22Rv1 (cell line): ENCODE data around the gene RNF220.

Source experiments
- H3K27ac ChIP-seq: fragments of 450-650 bp; 2 replicates; pipeline ENCODE4 v1.5.1; 2017
- ZFX ChIP-seq: fragments of 450-650 bp; IDR thresholded peaks from 2 replicates; pipeline ENCODE4 v1.6.1; 2017; ENCODE audit warnings: antibody characterized with exemption, borderline replicate concordance
- TF ChIP-seq, protein P1 (sequence below): fragments of 450-650 bp; IDR thresholded peaks from 2 replicates; pipeline ENCODE4 v1.5.1; 2017; ENCODE audit warnings: mild to moderate bottlenecking

The RNF220 gene

DNA sequence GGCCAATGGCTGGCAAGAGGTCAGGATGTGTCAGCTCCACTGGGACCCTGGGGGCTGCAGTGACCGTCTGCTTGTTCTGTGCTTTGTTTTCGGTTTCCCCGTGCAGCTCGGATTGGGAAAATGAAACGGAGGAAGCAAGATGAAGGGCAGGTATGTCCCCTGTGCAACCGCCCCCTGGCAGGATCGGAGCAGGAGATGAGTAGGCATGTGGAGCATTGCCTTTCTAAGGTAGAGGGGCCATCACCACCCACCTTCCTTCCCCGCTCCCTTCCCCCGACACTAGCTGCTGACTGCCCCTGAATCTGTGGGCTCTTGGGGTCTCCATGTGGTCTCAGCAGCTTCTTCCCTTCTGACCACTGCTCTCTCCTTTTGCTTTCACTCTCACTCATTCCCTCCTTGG lies 230.4 kb downstream of the RNF220 start:
- TF ChIP-seq ZFX = no peak
- TF ChIP-seq, protein P1, sequence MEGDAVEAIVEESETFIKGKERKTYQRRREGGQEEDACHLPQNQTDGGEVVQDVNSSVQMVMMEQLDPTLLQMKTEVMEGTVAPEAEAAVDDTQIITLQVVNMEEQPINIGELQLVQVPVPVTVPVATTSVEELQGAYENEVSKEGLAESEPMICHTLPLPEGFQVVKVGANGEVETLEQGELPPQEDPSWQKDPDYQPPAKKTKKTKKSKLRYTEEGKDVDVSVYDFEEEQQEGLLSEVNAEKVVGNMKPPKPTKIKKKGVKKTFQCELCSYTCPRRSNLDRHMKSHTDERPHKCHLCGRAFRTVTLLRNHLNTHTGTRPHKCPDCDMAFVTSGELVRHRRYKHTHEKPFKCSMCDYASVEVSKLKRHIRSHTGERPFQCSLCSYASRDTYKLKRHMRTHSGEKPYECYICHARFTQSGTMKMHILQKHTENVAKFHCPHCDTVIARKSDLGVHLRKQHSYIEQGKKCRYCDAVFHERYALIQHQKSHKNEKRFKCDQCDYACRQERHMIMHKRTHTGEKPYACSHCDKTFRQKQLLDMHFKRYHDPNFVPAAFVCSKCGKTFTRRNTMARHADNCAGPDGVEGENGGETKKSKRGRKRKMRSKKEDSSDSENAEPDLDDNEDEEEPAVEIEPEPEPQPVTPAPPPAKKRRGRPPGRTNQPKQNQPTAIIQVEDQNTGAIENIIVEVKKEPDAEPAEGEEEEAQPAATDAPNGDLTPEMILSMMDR = no peak
- H3K27ac ChIP-seq = no peak overlapping the region

DNA sequence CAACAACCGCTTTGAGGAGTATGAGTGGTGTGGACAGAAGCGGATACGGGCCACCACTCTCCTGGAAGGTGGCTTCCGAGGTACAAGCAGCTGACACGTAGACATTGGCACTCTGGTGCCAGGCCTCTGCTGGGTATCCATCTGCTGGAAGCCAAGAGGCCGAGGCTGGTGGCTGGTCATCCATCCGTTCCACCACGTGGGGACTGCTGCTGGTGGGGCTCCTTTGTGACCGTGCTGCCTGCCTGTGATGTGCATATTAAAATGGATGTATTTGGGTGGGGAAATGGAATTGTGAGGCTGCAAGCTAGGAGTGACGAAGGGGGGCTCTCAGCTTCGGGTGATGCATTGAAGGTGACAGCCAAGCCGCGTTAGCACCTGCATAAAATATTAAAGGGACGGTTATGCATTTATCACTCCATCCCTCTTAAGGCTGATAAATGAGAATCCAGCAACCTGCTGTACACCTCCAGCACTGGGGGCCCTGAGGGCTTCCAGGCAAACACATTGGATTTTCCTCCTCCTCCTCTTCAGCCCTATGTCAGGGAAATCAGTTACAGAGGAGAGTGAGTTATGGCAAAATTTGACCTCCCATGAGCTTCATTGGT lies 231.1 kb downstream of the RNF220 start:
- H3K27ac ChIP-seq = no peak overlapping the region
- TF ChIP-seq ZFX = no peak
- TF ChIP-seq, protein P1 = no peak

- TF ChIP-seq, protein P1 = no peak
- no peak overlapping the region for H3K27ac ChIP-seq
These were observed 231.9 kb downstream of the RNF220 start for GRCh38 chr1:44636688-44637598.

GRCh38 chr1:44637702-44638411 lies 232.8 kb downstream of the RNF220 start:
- no peak overlapping the region for H3K27ac ChIP-seq
- TF ChIP-seq, protein P1 = no peak
- no peak for TF ChIP-seq ZFX

GRCh38 chr1:44640200-44640853 lies 235.3 kb downstream of the RNF220 start:
- H3K27ac ChIP-seq = no peak overlapping the region
- no peak for TF ChIP-seq ZFX
- TF ChIP-seq, protein P1 = no peak

DNA sequence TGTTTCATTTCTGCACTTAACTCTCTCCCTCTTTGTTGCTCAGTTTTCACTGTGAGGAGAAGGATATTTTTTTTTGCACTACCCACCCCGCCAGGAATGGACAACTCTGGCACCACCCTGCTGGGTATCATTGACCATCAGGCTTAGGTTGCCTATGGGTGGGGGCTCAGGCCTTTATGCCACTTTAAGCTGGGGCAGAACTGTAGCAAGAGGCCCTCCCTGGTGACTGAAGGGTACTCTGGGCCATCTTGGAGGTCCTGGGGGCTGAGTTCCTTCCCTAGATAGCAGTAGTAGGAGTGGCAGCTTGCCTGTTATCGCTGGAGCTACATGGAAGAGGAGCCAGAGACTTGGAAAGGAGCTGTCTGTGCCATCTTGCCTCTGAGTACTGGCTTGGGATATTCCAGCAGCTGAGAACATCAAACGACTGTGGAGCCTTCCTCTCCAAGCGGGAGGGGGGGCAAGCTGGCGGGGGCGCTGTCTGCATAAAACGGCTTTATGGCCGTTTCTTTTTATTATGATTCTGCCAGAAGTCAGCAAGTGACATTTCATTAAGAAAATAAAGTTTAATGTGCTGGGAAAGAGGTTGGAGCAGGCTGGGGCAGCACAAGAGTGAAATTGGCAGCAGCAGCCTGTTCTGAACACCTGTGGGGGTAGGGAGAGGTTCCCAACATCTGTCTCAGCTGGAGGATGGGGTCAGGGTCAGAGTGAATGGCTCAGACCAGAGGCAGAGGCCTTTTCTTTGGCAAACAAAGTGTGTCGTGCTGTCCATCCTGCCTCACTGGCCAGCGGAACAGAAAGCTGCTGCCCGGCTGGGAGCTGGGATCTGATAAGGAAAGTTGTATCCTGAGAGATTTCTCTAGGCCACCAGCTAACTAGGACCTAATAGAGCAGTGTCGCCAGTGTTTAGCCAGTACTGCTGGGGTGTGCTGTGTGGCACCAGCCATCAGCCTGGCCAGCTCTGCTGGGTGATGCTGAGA lies 236.4 kb downstream of the RNF220 start:
- H3K27ac ChIP-seq = no peak overlapping the region
- TF ChIP-seq, protein P1 = no peak
- no peak for TF ChIP-seq ZFX
